HEK293 (cell line): Measurements from ENCODE around the gene CTIF.

Experiments
- SP2 ChIP-seq: fragments of 450-650 bp; formaldehyde crosslinking; IDR thresholded peaks from 2 replicates; pipeline ENCODE4 v1.5.1; 2016; ENCODE audit warnings: missing biosample characterization, missing genetic modification characterization
- ZFP41 ChIP-seq: fragments of 450-650 bp; formaldehyde crosslinking; IDR thresholded peaks from 2 replicates; pipeline ENCODE4 v1.5.1; 2016; ENCODE audit warnings: missing biosample characterization, missing genetic modification characterization, borderline replicate concordance
- ZNF16 ChIP-seq: fragments of 450-650 bp; formaldehyde crosslinking; IDR thresholded peaks from 2 replicates; pipeline ENCODE4 v1.5.1; 2016; ENCODE audit warnings: low read depth, missing biosample characterization, missing genetic modification characterization
- ZNF501 ChIP-seq: fragments of 450-650 bp; formaldehyde crosslinking; IDR thresholded peaks from 2 replicates; pipeline ENCODE4 v1.5.1; 2016; ENCODE audit warnings: missing biosample characterization, missing genetic modification characterization
- ZNF530 ChIP-seq: fragments of 450-650 bp; formaldehyde crosslinking; IDR thresholded peaks from 2 replicates; pipeline ENCODE4 v1.5.1; 2016; ENCODE audit warnings: low read depth, missing biosample characterization, missing genetic modification characterization
- TF ChIP-seq, protein P1 (sequence below): fragments of 450-650 bp; formaldehyde crosslinking; IDR thresholded peaks from 2 replicates; pipeline ENCODE4 v1.5.1; 2016; ENCODE audit warnings: missing biosample characterization, missing genetic modification characterization
- TF ChIP-seq, protein P2 (sequence below): fragments of 450-650 bp; formaldehyde crosslinking; IDR thresholded peaks from 2 replicates; pipeline ENCODE4 v1.5.1; 2016; ENCODE audit warnings: missing biosample characterization, missing genetic modification characterization, low read depth
- TF ChIP-seq, protein P3 (sequence below): fragments of 450-650 bp; formaldehyde crosslinking; IDR thresholded peaks from 2 replicates; pipeline ENCODE4 v1.5.1; 2016; ENCODE audit warnings: missing biosample characterization, missing genetic modification characterization
- TF ChIP-seq, protein P4 (sequence below): fragments of 450-650 bp; formaldehyde crosslinking; IDR thresholded peaks from 2 replicates; pipeline ENCODE4 v1.5.1; 2016; ENCODE audit warnings: missing biosample characterization, missing genetic modification characterization

DNA sequence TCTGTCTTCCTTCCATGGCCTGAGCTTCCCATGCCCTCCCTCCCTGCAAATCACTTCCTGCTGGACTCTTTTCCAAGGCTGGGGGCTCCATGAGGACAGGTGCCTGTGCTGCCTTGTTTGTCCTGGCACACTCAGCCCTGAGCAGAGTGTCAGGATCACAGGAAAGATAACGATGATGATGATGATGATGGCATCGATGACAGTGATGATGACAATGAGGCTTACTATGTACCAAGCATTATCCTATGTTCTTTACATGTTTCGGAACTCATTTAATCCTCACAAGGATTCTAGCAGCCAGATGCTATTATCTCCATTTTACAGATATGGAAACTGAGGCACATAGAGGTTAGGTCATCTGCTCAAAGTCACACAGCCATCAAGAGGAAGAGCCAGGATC lies 170.0 kb downstream of the CTIF start:
- TF ChIP-seq ZNF530 (tag by site-specific recombination): no peak
- TF ChIP-seq, protein P1, sequence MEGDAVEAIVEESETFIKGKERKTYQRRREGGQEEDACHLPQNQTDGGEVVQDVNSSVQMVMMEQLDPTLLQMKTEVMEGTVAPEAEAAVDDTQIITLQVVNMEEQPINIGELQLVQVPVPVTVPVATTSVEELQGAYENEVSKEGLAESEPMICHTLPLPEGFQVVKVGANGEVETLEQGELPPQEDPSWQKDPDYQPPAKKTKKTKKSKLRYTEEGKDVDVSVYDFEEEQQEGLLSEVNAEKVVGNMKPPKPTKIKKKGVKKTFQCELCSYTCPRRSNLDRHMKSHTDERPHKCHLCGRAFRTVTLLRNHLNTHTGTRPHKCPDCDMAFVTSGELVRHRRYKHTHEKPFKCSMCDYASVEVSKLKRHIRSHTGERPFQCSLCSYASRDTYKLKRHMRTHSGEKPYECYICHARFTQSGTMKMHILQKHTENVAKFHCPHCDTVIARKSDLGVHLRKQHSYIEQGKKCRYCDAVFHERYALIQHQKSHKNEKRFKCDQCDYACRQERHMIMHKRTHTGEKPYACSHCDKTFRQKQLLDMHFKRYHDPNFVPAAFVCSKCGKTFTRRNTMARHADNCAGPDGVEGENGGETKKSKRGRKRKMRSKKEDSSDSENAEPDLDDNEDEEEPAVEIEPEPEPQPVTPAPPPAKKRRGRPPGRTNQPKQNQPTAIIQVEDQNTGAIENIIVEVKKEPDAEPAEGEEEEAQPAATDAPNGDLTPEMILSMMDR (tag by site-specific recombination): no peak
- TF ChIP-seq ZFP41 (tag by site-specific recombination): no peak
- no peak for TF ChIP-seq SP2 (tag by site-specific recombination)
- TF ChIP-seq, protein P2, sequence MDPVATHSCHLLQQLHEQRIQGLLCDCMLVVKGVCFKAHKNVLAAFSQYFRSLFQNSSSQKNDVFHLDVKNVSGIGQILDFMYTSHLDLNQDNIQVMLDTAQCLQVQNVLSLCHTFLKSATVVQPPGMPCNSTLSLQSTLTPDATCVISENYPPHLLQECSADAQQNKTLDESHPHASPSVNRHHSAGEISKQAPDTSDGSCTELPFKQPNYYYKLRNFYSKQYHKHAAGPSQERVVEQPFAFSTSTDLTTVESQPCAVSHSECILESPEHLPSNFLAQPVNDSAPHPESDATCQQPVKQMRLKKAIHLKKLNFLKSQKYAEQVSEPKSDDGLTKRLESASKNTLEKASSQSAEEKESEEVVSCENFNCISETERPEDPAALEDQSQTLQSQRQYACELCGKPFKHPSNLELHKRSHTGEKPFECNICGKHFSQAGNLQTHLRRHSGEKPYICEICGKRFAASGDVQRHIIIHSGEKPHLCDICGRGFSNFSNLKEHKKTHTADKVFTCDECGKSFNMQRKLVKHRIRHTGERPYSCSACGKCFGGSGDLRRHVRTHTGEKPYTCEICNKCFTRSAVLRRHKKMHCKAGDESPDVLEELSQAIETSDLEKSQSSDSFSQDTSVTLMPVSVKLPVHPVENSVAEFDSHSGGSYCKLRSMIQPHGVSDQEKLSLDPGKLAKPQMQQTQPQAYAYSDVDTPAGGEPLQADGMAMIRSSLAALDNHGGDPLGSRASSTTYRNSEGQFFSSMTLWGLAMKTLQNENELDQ (tag by site-specific recombination): no peak
- TF ChIP-seq, protein P3, sequence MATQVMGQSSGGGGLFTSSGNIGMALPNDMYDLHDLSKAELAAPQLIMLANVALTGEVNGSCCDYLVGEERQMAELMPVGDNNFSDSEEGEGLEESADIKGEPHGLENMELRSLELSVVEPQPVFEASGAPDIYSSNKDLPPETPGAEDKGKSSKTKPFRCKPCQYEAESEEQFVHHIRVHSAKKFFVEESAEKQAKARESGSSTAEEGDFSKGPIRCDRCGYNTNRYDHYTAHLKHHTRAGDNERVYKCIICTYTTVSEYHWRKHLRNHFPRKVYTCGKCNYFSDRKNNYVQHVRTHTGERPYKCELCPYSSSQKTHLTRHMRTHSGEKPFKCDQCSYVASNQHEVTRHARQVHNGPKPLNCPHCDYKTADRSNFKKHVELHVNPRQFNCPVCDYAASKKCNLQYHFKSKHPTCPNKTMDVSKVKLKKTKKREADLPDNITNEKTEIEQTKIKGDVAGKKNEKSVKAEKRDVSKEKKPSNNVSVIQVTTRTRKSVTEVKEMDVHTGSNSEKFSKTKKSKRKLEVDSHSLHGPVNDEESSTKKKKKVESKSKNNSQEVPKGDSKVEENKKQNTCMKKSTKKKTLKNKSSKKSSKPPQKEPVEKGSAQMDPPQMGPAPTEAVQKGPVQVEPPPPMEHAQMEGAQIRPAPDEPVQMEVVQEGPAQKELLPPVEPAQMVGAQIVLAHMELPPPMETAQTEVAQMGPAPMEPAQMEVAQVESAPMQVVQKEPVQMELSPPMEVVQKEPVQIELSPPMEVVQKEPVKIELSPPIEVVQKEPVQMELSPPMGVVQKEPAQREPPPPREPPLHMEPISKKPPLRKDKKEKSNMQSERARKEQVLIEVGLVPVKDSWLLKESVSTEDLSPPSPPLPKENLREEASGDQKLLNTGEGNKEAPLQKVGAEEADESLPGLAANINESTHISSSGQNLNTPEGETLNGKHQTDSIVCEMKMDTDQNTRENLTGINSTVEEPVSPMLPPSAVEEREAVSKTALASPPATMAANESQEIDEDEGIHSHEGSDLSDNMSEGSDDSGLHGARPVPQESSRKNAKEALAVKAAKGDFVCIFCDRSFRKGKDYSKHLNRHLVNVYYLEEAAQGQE (tag by site-specific recombination): no peak
- TF ChIP-seq, protein P4, sequence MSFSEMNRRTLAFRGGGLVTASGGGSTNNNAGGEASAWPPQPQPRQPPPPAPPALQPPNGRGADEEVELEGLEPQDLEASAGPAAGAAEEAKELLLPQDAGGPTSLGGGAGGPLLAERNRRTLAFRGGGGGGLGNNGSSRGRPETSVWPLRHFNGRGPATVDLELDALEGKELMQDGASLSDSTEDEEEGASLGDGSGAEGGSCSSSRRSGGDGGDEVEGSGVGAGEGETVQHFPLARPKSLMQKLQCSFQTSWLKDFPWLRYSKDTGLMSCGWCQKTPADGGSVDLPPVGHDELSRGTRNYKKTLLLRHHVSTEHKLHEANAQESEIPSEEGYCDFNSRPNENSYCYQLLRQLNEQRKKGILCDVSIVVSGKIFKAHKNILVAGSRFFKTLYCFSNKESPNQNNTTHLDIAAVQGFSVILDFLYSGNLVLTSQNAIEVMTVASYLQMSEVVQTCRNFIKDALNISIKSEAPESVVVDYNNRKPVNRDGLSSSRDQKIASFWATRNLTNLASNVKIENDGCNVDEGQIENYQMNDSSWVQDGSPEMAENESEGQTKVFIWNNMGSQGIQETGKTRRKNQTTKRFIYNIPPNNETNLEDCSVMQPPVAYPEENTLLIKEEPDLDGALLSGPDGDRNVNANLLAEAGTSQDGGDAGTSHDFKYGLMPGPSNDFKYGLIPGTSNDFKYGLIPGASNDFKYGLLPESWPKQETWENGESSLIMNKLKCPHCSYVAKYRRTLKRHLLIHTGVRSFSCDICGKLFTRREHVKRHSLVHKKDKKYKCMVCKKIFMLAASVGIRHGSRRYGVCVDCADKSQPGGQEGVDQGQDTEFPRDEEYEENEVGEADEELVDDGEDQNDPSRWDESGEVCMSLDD (tag by site-specific recombination): no peak
- no peak for TF ChIP-seq ZNF501 (tag by site-specific recombination)
- no peak for TF ChIP-seq ZNF16 (tag by site-specific recombination)
